Lung (tissue), 12 donors: ENCODE data around the gene FAM120B. TPM values are rescaled to one million over a fixed set of nuclear protein-coding genes. Genes with fewer than 3 reads are reported as not detected.
"Not testable (repeated sequence)": the region's sequence is repeated elsewhere in the genome, so short reads cannot be mapped to it uniquely, and the experiment has no call there.

Source experiments
- ATAC-seq: fragments of 200-7000 bp; cut with Tn5 transposase; one replicate; pipeline ENCODE4 v1.9.1; 2020; ENCODE audit warnings: moderate number of reproducible peaks; ENCODE audit not compliant: insufficient read depth, low FRiP score
- DNase-seq, 3 donors: peaks; one replicate each; pipeline ENCODE4 v3.0.0-alpha.2; 2013 to 2017
- H3K27ac ChIP-seq, 2 donors: one replicate each; pipeline ENCODE4 v1.5.1; 2013; ENCODE audit warnings: mild to moderate bottlenecking in 2 of 2, moderate library complexity in 2 of 2, control low read depth in 1 of 2, inconsistent platforms in 1 of 2, low read depth in 1 of 2, low read length in 1 of 2
- H3K27me3 ChIP-seq, 3 donors: one replicate each; pipeline ENCODE4 v1.5.1; 2013; ENCODE audit warnings: low read length in 2 of 3; ENCODE audit not compliant: control insufficient read depth in 3 of 3, insufficient read depth in 3 of 3
- H3K36me3 ChIP-seq, 4 donors: one replicate each; pipeline ENCODE4 v1.5.1; 2013; ENCODE audit warnings: low read length in 4 of 4, mild to moderate bottlenecking in 1 of 4, moderate library complexity in 1 of 4; ENCODE audit not compliant: control insufficient read depth in 4 of 4, insufficient read depth in 4 of 4
- H3K4me1 ChIP-seq, 5 donors: one replicate each; pipeline ENCODE4 v1.5.1; 2013; ENCODE audit warnings: low read length in 5 of 5, mild to moderate bottlenecking in 2 of 5, moderate library complexity in 1 of 5; ENCODE audit not compliant: control insufficient read depth in 5 of 5, insufficient read depth in 5 of 5
- H3K4me3 ChIP-seq: one replicate; pipeline ENCODE4 v1.5.1; 2013; ENCODE audit warnings: mild to moderate bottlenecking, control low read depth, moderate library complexity
- H3K9ac ChIP-seq, 2 donors: one replicate each; pipeline ENCODE4 v1.5.1; 2013; ENCODE audit warnings: low read length in 2 of 2, control low read depth in 1 of 2; ENCODE audit not compliant: insufficient read depth in 1 of 2
- H3K9me3 ChIP-seq, 4 donors: one replicate each; pipeline ENCODE4 v1.5.1; 2013; ENCODE audit warnings: low read length in 3 of 4, mild to moderate bottlenecking in 1 of 4, moderate library complexity in 1 of 4; ENCODE audit not compliant: control insufficient read depth in 4 of 4, insufficient read depth in 3 of 4
- WGBS, 2 donors: extraction: QIAGEN DNeasy Blood & Tissue Kit; methylation state at CpG; one replicate each; pipeline ENCODE4 v1.1.7; 2013; 5-methylcytosine and 5-hydroxymethylcytosine counted together
- polyA plus RNA-seq, 2 donors: library from polyadenylated mRNA; stranded (reverse); fragments of 200-250 nt; gene quantifications; one replicate each; pipeline ENCODE4 v1.2.1, GENCODE V29; 2013
- total RNA-seq, 2 donors: library from RNA; depleted of rRNA in 1 of 2; stranded (reverse); fragments of >200 nt in 1 of 2; gene quantifications; one replicate each; pipeline ENCODE4 v1.2.1, GENCODE V29; 2014 to 2021
- TF ChIP-seq, protein P1 (sequence below): IDR thresholded peaks from 2 replicates; pipeline ENCODE4 v1.5.1; 2012; ENCODE audit warnings: mild to moderate bottlenecking; ENCODE audit errors: control extremely low read depth, extremely low read depth
- donor health status: control.
- donor health status: control.
- donor health status: Bipolar disorder and iron deficiency.
- donor health status: healthy.
- donor health status: DM: yes; HTN: yes; CAD: no.

FAM120B gene
- total and polyA plus RNA-seq, 4 donors: 8.5 to 35.6 (median 20.7) TPM

DNA sequence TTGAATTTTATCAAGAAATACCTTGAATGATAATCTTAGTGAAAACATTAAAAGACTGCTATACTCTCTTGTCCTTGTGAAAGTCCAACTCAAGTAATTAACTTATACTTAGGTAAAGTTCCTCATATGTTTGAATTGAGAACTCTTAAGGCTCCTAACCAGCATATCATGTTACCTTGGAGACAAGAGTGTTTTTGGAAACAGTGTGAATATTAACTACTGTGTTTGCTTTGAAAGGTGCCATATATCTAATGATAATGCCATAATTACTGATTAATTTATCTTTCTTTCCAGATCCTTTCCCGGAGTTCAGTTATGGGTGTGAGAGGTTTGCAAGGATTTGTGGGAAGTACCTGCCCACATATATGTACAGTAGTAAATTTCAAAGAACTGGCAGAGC lies 10.5 kb downstream of the FAM120B start:
- 55 to 73% methylated on average over 1 of the region's 1 CpG for WGBS, 2 donors
- TF ChIP-seq, protein P1, sequence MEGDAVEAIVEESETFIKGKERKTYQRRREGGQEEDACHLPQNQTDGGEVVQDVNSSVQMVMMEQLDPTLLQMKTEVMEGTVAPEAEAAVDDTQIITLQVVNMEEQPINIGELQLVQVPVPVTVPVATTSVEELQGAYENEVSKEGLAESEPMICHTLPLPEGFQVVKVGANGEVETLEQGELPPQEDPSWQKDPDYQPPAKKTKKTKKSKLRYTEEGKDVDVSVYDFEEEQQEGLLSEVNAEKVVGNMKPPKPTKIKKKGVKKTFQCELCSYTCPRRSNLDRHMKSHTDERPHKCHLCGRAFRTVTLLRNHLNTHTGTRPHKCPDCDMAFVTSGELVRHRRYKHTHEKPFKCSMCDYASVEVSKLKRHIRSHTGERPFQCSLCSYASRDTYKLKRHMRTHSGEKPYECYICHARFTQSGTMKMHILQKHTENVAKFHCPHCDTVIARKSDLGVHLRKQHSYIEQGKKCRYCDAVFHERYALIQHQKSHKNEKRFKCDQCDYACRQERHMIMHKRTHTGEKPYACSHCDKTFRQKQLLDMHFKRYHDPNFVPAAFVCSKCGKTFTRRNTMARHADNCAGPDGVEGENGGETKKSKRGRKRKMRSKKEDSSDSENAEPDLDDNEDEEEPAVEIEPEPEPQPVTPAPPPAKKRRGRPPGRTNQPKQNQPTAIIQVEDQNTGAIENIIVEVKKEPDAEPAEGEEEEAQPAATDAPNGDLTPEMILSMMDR: no peak
- Histone ChIP-seq H3K4me3 (no peak overlapping the region), H3K9me3 (no peaks in the 10 kb centered on the region), H3K9ac (no peak overlapping the region), H3K4me1 (peaks cover 0 to 16% (median 0%) of the 10 kb centered on the region in 5 donors), H3K27me3 (no peaks in the 10 kb centered on the region), H3K36me3 (peaks cover 5 to 15% (median 10%) of the 10 kb centered on the region in 4 donors), H3K27ac (peak overlapping the region in 1 of 2 donors; percentile 1)
- DNase-seq (no peak), ATAC-seq (no peak)

DNA sequence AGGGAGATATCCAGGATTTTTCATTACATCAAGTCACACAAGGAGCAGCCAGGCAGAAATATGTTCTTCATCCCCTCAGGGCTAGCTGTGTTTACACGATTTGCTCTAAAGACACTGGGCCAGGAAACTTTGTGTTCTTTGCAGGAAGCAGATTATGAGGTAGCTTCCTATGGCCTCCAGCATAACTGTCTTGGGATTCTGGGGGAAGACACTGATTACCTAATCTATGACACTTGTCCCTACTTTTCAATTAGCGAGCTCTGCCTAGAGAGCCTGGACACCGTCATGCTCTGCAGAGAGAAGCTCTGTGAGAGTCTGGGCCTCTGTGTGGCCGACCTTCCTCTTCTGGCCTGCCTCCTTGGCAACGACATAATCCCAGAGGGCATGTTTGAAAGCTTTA lies 11.2 kb downstream of the FAM120B start:
- TF ChIP-seq, protein P1: no peak
- Histone ChIP-seq H3K4me3 (no peak overlapping the region), H3K27ac (peak overlapping the region in 1 of 2 donors; percentile 45), H3K4me1 (peaks cover 0 to 14% (median 0%) of the 10 kb centered on the region in 5 donors), H3K27me3 (no peaks in the 10 kb centered on the region), H3K9ac (no peak overlapping the region), H3K36me3 (peaks cover 5 to 18% (median 11%) of the 10 kb centered on the region in 4 donors), H3K9me3 (no peaks in the 10 kb centered on the region)
- 41 to 61% methylated on average over 5 of the region's 5 CpGs for WGBS, 2 donors
- peak in 1 of 3 donors; percentile 50 for DNase-seq
- peak; percentile 27 for ATAC-seq

DNA sequence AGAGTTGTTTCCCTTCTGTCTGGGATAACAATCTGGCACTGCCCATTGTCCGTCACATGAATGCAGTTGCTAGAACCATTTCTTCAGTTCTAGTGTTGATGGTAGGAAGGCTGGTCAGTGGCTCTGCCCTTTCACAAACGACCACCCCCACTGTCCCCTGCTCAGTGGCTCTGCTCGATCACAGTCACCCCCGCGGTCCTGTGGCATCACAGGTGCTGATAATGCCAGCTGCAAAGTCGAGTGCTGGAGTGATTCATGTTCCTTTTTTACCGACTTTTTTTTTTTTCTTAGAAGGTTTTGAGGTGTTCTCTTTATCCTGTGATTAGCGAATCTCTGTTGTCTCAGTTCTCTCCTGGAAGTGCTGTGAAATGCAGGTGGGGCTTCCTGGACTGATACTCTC lies 22.8 kb downstream of the FAM120B start:
- ATAC-seq (no peak), DNase-seq (no peak)
- Histone ChIP-seq H3K4me3 (no peak overlapping the region), H3K36me3 (peaks cover 16 to 42% (median 27%) of the 10 kb centered on the region in 4 donors), H3K9me3 (peaks cover 0 to 3% (median 0%) of the 10 kb centered on the region in 4 donors), H3K27me3 (no peaks in the 10 kb centered on the region), H3K9ac (no peak overlapping the region), H3K4me1 (no peaks in the 10 kb centered on the region), H3K27ac (no peak overlapping the region)
- 84 to 91% methylated on average over 8 of the region's 8 CpGs for WGBS, 2 donors
- TF ChIP-seq, protein P1: no peak

DNA sequence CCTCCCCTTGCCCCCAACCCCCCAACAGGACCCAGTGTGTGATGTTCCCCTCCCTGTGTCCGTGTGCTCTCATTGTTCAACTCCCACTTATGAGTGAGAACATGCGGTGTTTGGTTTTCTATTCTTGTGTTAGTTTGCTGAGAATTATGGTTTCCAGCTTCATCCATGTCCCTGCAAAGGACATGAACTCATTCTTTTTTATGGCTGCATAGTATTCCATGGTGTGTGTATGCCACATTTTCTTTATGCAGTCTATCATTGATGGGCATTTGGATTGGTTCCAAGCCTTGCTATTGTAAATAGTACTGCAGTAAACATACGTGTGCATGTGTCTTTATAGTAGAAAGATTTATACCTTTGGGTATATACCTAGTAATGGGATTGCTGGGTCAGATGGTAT lies 28.6 kb downstream of the FAM120B start:
- not testable (repeated sequence) for H3K4me1 ChIP-seq, H3K27me3 ChIP-seq, DNase-seq, ATAC-seq, H3K27ac ChIP-seq, H3K9ac ChIP-seq, H3K9me3 ChIP-seq, H3K4me3 ChIP-seq
- peaks cover 13 to 20% (median 15%) of the 10 kb centered on the region in 4 donors for H3K36me3 ChIP-seq
- WGBS, 2 donors: 96 to 97% methylated on average over 3 of the region's 3 CpGs
